Esophagus muscularis mucosa (tissue), 4 donors: ENCODE data around the gene ZNF577. TPM values are rescaled to one million over a fixed set of nuclear protein-coding genes. Genes with fewer than 3 reads are reported as not detected.
"Not testable (repeated sequence)": the region's sequence is repeated elsewhere in the genome, so short reads cannot be mapped to it uniquely, and the experiment has no call there.

ENCODE experiments used
- DNase-seq: peaks from one replicate; pipeline ENCODE4 v3.0.0-alpha.2; 2017; ENCODE audit errors: extremely low spot score
- H3K27ac ChIP-seq, 4 donors: fragments of 200-600 bp; sonication (generic); replicated peaks in 1 of 4; 1 replicate in 3 of 4; 2 replicates in 1 of 4; pipeline ENCODE4 v1.5.1; 2016 to 2019; ENCODE audit warnings: mild to moderate bottlenecking in 1 of 4
- H3K27me3 ChIP-seq, 4 donors: fragments of 200-600 bp; sonication (generic); one replicate each; pipeline versions ENCODE4 v1.5.1 to v1.6.0; 2016 to 2019
- H3K36me3 ChIP-seq, 4 donors: fragments of 200-600 bp; sonication (generic); one replicate each; pipeline ENCODE4 v1.5.1; 2016 to 2019
- H3K4me1 ChIP-seq, 4 donors: fragments of 200-600 bp; sonication (generic); one replicate each; pipeline ENCODE4 v1.5.1; 2016 to 2019
- H3K4me3 ChIP-seq, 4 donors: fragments of 200-600 bp; sonication (generic); 1 replicate in 2 of 4; 2 replicates in 2 of 4; pipeline ENCODE4 v1.5.1; 2016 to 2019; ENCODE audit warnings: mild to moderate bottlenecking in 4 of 4, moderate library complexity in 1 of 4
- H3K9me3 ChIP-seq, 4 donors: fragments of 200-600 bp; sonication (generic); 1 replicate in 3 of 4; 2 replicates in 1 of 4; pipeline ENCODE4 v1.5.1; 2016 to 2019
- CTCF ChIP-seq, 3 experiments: fragments of 200-600 bp in 2 of 3; fragments of 450-650 bp in 1 of 3; sonication (generic) in 2 of 3; IDR thresholded peaks; one replicate each; pipeline ENCODE4 v1.5.1; 2017 to 2019; ENCODE audit warnings: antibody characterized with exemption in 3 of 3, mild to moderate bottlenecking in 2 of 3, moderate library complexity in 1 of 3
- EP300 ChIP-seq: sonication (generic); formaldehyde crosslinking; IDR thresholded peaks from one replicate; pipeline ENCODE4 v1.6.1; 2017; ENCODE audit warnings: antibody characterized with exemption
- POLR2A ChIP-seq: fragments of 450-650 bp; IDR thresholded peaks from one replicate; pipeline ENCODE4 v1.6.1; 2017; ENCODE audit warnings: antibody characterized with exemption, moderate library complexity, mild to moderate bottlenecking, low read depth
- POLR2AphosphoS5 ChIP-seq, 2 donors: sonication (generic); formaldehyde crosslinking; IDR thresholded peaks; one replicate each; pipeline ENCODE4 v1.6.1; 2017; ENCODE audit warnings: antibody characterized with exemption in 2 of 2
- WGBS: methylation state at CpG from one replicate; pipeline ENCODE4 v1.1.5; 2018; 5-methylcytosine and 5-hydroxymethylcytosine counted together
- intact Hi-C: fragments of 100-400 bp; cut with DNase I; formaldehyde crosslinking; loops from one replicate; pipeline ENCODE4 v1.15.1; 2023
- total RNA-seq, 4 donors: library from RNA; depleted of rRNA; stranded (reverse); fragments of >200 nt; gene quantifications; one replicate each; pipeline versions ENCODE4 v1.1.0 to v1.2.1, GENCODE V29; 2016

ZNF577 gene
- total RNA-seq, 4 donors from 2014 or later = 8.4 to 29.1 (median 11.5) TPM

GRCh38 chr19:51915324-51915867, 27.6 kb upstream of the ZNF577 start:
- no peak for DNase-seq
- intact Hi-C loops = no loop called here
- Histone ChIP-seq H3K4me3 (no peak overlapping the region), H3K9me3 (peaks cover 0 to 74% (median 70%) of the 10 kb centered on the region in 4 donors), H3K27ac (no peak overlapping the region), H3K4me1 (no peaks in the 10 kb centered on the region), H3K27me3 (peaks cover 0 to 10% (median 0%) of the 10 kb centered on the region in 4 donors), H3K36me3 (no peaks in the 10 kb centered on the region)
- 79% methylated on average over 5 of the region's 5 CpGs for WGBS
- no peak for TF ChIP-seq CTCF (IDR thresholded peaks at IDR 0.05)
- no peak for TF ChIP-seq POLR2AphosphoS5 (IDR thresholded peaks at IDR 0.05)
- no peak for TF ChIP-seq POLR2A
- TF ChIP-seq EP300 = no peak

GRCh38 chr19:51907981-51908380, 20.2 kb upstream of the ZNF577 start:
- H3K36me3 ChIP-seq, intact Hi-C loops, H3K27ac ChIP-seq, DNase-seq, H3K4me3 ChIP-seq: not testable (repeated sequence)
- WGBS = 32% methylated on average over 5 of the region's 5 CpGs
- Histone ChIP-seq H3K9me3 (peaks cover 0 to 11% (median 2%) of the 10 kb centered on the region in 4 donors), H3K27me3 (peaks cover 0 to 49% (median 0%) of the 10 kb centered on the region in 4 donors), H3K4me1 (peaks cover 8 to 13% (median 12%) of the 10 kb centered on the region in 4 donors)

- H3K27ac ChIP-seq, intact Hi-C loops, DNase-seq, H3K9me3 ChIP-seq, H3K4me3 ChIP-seq, H3K36me3 ChIP-seq: not testable (repeated sequence)
- Histone ChIP-seq H3K27me3 (peaks cover 0 to 44% (median 0%) of the 10 kb centered on the region in 4 donors), H3K4me1 (peaks cover 8 to 20% (median 15%) of the 10 kb centered on the region in 4 donors)
- WGBS = 41% methylated on average over 9 of the region's 9 CpGs
Measured at GRCh38 chr19:51906108-51906507, 18.4 kb upstream of the ZNF577 start.

GRCh38 chr19:51905639-51906038, 17.9 kb upstream of the ZNF577 start:
- intact Hi-C loops = loop anchor here (2.0 kb wide), 1 partner anchor 21 kb away; the partner anchor contains the start of gene ZNF613
- 90% methylated on average over 3 of the region's 3 CpGs for WGBS
- H3K27me3 ChIP-seq = peaks cover 0 to 41% (median 0%) of the 10 kb centered on the region in 4 donors

GRCh38 chr19:51905206-51905605, 17.5 kb upstream of the ZNF577 start:
- Histone ChIP-seq H3K27ac (peak overlapping the region in 2 of 4 donors; percentile 88), H3K9me3 (peaks cover 0 to 9% (median 4%) of the 10 kb centered on the region in 4 donors), H3K4me1 (peaks cover 8 to 20% (median 15%) of the 10 kb centered on the region in 4 donors), H3K4me3 (peak overlapping the region; percentile 66 to 72 (median 70)), H3K27me3 (peaks cover 0 to 37% (median 0%) of the 10 kb centered on the region in 4 donors), H3K36me3 (peaks cover 0 to 16% (median 3%) of the 10 kb centered on the region in 4 donors)
- no peak for TF ChIP-seq CTCF (IDR thresholded peaks at IDR 0.05)
- TF ChIP-seq POLR2A = no peak
- no peak for TF ChIP-seq EP300
- no peak for TF ChIP-seq POLR2AphosphoS5 (IDR thresholded peaks at IDR 0.05)
- 35% methylated on average over 3 of the region's 3 CpGs for WGBS
- no peak for DNase-seq
- intact Hi-C loops = loop anchor here (2.0 kb wide), 1 partner anchor 22 kb away; the partner anchor contains the start of gene ZNF613

More at GRCh38 chr19:51905639-51906038, 17.9 kb upstream of the ZNF577 start:
- Histone ChIP-seq H3K36me3 (peaks cover 0 to 12% (median 0%) of the 10 kb centered on the region in 4 donors), H3K4me1 (peaks cover 8 to 20% (median 15%) of the 10 kb centered on the region in 4 donors)
- not testable (repeated sequence) for H3K9me3 ChIP-seq, H3K4me3 ChIP-seq, H3K27ac ChIP-seq, DNase-seq

- Histone ChIP-seq H3K9me3 (peaks cover 0 to 14% (median 3%) of the 10 kb centered on the region in 4 donors), H3K4me1 (peaks cover 8 to 20% (median 15%) of the 10 kb centered on the region in 4 donors), H3K36me3 (peaks cover 4 to 23% (median 10%) of the 10 kb centered on the region in 4 donors), H3K27me3 (peaks cover 0 to 30% (median 0%) of the 10 kb centered on the region in 4 donors), H3K4me3 (peak within 1 kb of the TSS; percentile 66 to 72 (median 70)), H3K27ac (peak within 1 kb of the TSS; percentile 81 to 88 (median 86))
- peak; percentile 92 for DNase-seq
- intact Hi-C loops = loop anchor here (2.0 kb wide), 1 partner anchor 22 kb away; the partner anchor contains the start of gene ZNF613
- under 1% methylated on average over 28 of the region's 43 CpGs for WGBS
- TF ChIP-seq EP300 = no peak
- TF ChIP-seq POLR2A = no peak
- peak; percentile 71 to 82 for TF ChIP-seq POLR2AphosphoS5 (IDR thresholded peaks at IDR 0.05)
- no peak for TF ChIP-seq CTCF (IDR thresholded peaks at IDR 0.05)
Measured at GRCh38 chr19:51904331-51905165, 16.8 kb upstream of the ZNF577 start, which contains the start of gene ZNF649. ZNF649 (minus strand) TSS chr19:51905017; CDS start chr19:51900107, 4,910 bp downstream.
